Measurements from ENCODE around the gene SEC63.
"Not testable (repeated sequence)": the region's sequence is repeated elsewhere in the genome, so short reads cannot be mapped to it uniquely, and the experiment has no call there.

Gene SEC63

DNA sequence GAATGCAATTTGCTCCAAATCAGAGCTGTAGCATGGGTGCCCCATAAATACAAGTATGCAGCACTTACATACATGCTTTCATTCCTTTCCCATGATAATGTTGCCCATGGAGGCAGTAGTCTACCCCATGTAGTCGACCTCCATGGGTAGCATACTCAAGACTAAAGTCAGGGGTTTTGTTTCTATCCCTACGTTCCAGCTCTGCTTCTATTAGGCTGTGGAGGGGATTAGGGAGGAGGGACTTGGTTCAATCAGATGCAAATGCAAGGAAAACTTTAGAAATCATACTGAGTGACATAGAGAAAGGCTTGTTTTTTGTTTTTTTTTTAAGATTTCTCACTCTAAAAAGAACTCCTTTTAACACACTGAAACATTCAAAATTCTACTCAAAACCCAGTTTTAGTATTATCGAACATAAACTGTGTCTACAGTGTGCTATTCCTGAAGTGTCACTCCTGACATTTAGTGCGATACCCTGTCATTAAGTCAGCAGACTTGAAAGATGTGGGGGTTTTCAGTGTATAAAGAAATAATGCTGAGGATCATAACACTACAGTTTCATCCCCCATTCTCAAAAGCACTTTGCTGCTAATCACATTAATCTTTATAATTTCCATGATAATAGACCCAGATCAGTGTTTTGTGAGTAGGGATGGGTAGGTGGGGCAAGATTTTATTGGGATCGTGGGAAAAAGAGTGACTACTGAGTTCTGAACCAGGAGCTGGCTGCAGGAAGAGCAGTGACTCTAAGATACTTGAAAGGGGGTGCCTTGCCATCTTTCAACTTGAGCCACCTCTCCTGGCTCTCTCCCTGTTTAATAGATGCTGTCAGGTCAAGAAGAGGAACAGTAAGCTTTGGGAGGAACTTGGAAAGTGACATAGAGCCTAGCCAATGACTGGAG lies 93.5 kb downstream of the SEC63 start:
- no peak for DNase-seq (ENCODE audit: low read depth in 2 of 2, low spot score in 1 of 2)

DNA sequence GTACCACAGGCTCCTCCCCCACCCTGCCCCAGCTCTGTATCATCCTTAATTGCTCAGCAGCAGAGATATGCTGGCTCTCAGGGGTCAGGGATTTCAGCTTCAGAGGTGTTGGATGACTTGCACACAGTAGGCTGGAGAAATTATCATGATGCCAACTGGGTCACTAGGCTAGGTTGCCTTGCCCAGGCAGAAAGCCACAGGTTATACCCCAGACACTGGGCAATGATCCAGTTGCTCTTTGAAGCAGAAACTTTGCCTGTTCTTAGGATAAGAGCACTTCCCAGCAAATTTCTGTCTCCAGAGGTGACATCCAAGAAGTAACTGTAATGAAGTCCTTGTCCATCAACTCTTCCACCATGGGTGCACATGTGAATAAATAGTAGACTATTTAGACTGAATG lies 95.6 kb downstream of the SEC63 start:
- DNase-seq (ENCODE audit: low read depth in 2 of 2, low spot score in 1 of 2): no peak

DNA sequence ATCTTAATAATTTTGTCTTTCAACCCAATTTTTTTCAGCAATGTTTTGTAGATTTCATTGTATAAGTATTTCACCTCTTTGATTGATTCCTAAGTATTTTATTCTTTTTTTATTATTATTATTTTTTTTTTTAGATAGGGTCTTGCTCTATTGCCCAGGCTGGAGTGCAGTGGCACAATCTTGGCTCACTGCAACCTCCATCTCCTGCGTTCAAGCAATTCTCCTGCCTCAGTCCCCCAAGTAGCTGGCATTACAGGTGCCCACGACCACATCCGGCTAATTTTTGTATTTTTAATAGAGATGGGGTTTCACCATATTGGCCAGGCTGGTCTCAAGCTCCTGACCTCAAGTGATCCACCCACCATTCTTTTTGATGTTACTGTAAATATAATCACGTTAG lies 97.0 kb downstream of the SEC63 start:
- not testable (repeated sequence) for DNase-seq (ENCODE audit: low read depth in 2 of 2, low spot score in 1 of 2)

DNA sequence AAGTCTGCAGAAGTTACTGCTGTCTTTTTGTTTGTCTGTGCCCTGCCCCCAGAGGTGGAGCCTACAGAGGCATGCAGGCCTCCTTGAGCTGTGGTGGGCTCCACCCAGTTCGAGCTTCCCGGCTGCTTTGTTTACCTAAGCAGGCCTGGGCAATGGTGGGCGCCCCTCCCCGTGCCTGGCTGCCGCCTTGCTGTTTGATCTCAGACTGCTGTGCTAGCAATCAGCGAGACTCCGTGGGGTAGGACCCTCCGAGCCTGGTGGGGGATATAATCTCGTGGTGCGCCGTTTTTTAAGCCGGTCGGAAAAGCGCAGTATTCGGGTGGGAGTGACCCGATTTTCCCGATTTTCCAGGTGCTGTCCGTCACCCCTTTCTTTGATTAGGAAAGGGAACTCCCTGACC lies 97.9 kb downstream of the SEC63 start:
- DNase-seq (ENCODE audit: low read depth in 2 of 2, low spot score in 1 of 2): not testable (repeated sequence)

DNA sequence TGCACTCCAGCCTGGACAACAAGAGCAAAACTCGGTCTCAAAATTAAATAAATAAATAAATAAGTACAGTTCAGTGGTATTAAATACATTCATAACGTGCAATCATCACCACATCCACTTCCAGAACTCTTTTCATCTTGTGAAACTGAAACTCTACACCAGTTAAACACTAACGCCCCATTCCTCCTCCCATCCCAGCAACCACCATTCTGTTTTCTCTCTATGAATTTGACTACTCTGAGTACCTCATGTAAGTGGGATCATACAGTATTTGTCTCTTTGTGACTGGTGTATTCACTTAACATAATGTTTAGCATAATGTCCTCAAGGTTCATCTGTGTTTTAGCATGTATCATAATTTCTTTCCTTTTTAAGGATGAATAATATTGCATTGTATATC lies 104.8 kb downstream of the SEC63 start:
- no peak for DNase-seq (ENCODE audit: low read depth in 2 of 2, low spot score in 1 of 2)

DNA sequence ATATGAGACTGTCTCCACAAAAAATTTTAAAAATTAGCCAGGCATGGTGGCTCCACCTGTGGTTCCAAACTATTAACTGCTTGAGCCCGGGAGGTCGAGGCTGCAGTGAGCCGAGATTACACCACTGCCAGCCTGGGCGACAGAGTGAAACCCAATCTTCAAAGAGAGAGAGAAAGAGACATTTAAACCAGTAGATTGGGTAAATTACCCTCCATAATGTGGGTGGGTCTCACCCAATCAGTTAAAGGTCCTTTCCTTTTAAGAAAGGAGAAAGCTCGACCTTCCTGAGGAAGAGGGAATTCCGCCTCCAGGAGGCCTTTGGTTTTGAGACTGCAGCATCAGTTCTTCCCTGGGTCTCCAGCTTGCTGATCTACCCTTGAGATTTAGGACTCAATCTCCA lies 108.7 kb downstream of the SEC63 start:
- no peak for DNase-seq (ENCODE audit: low read depth in 2 of 2, low spot score in 1 of 2)

DNA sequence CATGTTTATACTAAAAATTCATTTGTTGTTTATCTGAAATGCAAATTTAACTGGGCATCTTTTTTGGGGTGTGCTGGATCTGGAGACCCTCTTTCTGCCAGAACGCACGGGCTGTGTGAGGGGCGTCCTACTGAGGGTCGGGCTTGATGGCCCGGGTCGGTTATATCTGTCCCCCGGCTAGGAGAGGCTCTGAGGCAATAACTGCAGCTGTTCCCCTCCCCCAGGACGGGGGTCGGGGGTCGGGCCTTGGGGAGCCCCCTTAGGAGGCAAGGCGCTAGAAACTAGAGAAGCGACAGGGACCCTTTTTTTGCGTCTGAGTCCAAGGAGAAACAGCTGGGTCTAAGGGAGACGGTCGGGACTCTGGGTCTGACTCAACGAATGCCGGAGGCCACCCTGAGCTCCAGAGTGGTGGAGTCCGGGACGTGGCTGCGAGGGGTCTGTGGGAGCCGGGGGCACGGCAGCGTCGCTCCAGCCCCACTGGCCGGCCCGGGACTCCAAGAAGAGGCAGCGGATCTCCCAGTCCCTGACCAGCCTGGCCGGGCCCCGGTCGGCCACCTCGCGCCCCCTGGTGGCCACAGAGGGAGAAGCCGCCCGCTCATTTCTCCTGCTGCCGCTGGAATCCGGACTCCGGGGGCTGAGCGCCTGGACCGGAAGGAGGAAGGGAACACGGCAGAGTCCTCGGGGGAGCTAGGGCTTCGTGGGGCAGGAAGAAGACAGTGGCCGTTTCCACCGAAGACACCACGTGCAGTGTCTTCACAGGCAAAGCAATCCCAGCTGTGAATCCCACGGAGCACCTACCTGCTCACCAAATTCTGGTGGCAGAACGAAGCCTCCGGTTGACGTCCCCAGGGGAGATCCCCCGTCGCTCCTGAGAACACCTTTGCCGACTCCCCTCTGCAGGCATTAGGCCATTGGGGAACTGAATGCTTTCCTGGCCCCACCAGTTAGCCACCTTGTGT lies 109.9 kb downstream of the SEC63 start:
- DNase-seq (ENCODE audit: low read depth in 2 of 2, low spot score in 1 of 2): peak; percentile 60 to 71

- no peak for DNase-seq (ENCODE audit: low read depth in 2 of 2, low spot score in 1 of 2)
Measured at GRCh38 chr6:107846262-107846795, 111.7 kb downstream of the SEC63 start.

DNA sequence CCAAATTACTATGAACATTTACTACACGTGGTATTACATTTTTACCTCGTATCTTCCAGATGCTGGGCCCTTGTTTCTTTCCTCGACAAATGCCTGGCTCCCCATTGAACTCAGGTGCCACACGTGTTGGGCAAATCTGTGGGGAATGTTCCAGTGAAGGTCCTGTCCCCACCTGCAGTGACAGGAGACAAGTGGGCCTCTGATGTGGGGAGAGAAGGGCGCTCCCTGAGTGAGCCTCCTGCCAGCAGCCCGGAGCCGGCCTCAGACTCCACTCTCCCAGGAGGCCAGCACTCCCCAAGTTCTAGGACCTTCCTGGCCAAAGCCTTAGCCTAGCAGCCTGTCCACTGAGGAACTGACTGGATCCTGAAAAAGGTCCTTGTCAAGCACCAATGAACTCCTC lies 112.2 kb downstream of the SEC63 start:
- DNase-seq (ENCODE audit: low read depth in 2 of 2, low spot score in 1 of 2): no peak

- DNase-seq (ENCODE audit: low read depth in 2 of 2, low spot score in 1 of 2): no peak
Measured at GRCh38 chr6:107843400-107843799, 114.6 kb downstream of the SEC63 start.

- no peak for DNase-seq (ENCODE audit: low read depth in 2 of 2, low spot score in 1 of 2)
Measured at GRCh38 chr6:107841275-107841670, 116.7 kb downstream of the SEC63 start.

DNA sequence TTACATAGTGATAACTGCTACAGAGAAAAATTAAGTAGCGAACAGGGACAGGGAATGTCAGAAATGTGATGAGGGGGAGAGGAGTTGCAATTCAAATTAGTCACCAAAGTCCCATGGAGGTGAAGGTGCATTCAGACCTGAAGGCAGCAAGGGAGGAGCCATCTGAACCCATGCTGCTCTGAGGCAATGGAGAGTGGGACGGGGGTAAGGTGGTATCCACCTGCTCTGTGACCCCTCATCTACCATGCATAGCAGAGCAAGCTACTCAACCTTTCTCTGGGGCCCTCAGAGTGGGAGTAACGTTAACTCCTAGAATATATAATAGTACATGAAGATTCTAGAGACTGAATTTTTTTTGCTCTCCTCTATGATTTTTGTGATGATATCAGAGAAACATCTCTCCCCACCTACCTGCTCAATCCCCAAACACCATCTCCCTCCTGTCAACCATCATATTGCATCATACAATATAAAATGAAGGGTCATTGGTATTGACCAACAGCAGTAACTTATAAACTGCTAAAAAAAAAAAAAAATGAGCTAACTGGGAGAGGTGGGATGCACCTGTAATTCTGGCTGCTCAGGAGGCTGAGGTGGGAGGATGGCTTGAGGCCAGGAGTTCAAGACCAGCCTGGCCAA lies 117.3 kb downstream of the SEC63 start:
- no peak for DNase-seq (ENCODE audit: low read depth in 2 of 2, low spot score in 1 of 2)

- no peak for DNase-seq (ENCODE audit: low read depth in 2 of 2, low spot score in 1 of 2)
Measured at GRCh38 chr6:107833136-107833535, 124.9 kb downstream of the SEC63 start.

GRCh38 chr6:107832151-107833056 lies 125.6 kb downstream of the SEC63 start:
- no peak for DNase-seq (ENCODE audit: low read depth in 2 of 2, low spot score in 1 of 2)

GRCh38 chr6:107830060-107830459 lies 127.9 kb downstream of the SEC63 start:
- DNase-seq (ENCODE audit: low read depth in 2 of 2, low spot score in 1 of 2): no peak

- DNase-seq (ENCODE audit: low read depth in 2 of 2, low spot score in 1 of 2): no peak
Measured at GRCh38 chr6:107827541-107827940, 130.5 kb downstream of the SEC63 start.

GRCh38 chr6:107823047-107823557 lies 134.9 kb downstream of the SEC63 start:
- DNase-seq (ENCODE audit: low read depth in 2 of 2, low spot score in 1 of 2): peak in 1 of 2 donors; percentile 16

- peak in 1 of 2 donors; percentile 24 for DNase-seq (ENCODE audit: low read depth in 2 of 2, low spot score in 1 of 2)
Measured at GRCh38 chr6:107822176-107823046, 135.6 kb downstream of the SEC63 start.

DNA sequence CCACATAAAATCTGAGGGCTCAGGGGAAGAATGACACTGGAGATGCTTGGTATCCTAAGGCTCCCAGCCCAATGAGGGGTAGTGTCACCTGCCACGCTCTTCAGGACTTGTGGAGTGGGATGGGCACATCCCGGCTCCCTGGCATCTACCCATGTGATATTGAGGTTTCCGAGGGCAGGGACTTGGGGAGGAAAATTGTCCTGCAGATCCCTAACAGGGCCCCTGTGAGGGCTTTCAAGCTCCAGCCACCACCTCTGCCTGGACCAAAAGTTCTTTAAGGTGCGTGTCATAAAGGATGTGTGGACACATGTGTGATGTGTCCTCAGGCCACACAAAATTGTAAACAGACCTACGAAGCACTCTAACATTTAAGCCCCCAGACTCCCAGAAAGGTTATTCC lies 136.4 kb downstream of the SEC63 start:
- DNase-seq (ENCODE audit: low read depth in 2 of 2, low spot score in 1 of 2): no peak

Measured in stimulated activated CD8-positive, alpha-beta memory T cell treated with anti-CD3 and anti-CD28 coated beads, Interleukin-4, amount 100 ng/mL, for 4 hours (primary cell).